ENCODE results near the gene ANXA2R. TPM values are rescaled to one million over a fixed set of nuclear protein-coding genes. Genes with fewer than 3 reads are reported as not detected.
A peak's percentile ranks its signal among the peaks of the same experiment; 100 is the strongest.

The ANXA2R gene
- total and polyA plus RNA-seq, 9 of the 15 experiments (the other 6 are each of a cell fraction or from before 2014, with no cell fraction given), result 2.1 to 4.8 (median 3.4) TPM

DNA sequence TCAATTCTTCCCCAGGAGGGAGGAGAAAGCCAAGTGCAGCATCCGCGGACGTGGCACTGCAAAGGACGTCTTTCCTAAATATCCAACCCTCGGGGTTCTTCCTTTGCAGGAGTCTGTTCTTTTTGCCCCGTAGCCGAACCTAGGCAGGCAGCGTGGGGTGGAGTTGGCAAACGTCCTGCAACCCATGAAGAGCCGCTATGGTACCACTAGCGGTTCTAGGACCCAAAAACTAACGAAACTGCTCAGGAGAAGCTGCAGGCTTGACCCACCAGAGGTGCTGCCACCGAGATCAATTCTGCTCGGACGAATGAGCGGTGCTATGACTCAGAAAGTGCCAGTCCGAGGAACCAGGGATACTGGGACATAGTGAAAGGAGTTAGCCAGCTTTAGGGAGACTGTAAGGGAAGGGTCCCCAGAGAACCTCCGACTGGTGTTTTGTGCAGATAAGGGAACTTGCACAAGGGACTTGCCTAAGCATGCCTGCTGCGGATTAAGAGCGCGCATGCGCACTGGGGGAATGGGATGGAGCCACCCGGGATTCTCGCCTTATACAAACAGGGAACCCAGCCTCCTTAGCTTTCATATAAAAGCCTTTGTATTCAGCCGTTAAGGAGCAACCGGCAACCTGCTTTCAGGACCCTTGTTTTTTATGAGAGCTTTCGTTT is 32.7 kb downstream of the ANXA2R start (continued):
- TF ChIP-seq, protein P1, sequence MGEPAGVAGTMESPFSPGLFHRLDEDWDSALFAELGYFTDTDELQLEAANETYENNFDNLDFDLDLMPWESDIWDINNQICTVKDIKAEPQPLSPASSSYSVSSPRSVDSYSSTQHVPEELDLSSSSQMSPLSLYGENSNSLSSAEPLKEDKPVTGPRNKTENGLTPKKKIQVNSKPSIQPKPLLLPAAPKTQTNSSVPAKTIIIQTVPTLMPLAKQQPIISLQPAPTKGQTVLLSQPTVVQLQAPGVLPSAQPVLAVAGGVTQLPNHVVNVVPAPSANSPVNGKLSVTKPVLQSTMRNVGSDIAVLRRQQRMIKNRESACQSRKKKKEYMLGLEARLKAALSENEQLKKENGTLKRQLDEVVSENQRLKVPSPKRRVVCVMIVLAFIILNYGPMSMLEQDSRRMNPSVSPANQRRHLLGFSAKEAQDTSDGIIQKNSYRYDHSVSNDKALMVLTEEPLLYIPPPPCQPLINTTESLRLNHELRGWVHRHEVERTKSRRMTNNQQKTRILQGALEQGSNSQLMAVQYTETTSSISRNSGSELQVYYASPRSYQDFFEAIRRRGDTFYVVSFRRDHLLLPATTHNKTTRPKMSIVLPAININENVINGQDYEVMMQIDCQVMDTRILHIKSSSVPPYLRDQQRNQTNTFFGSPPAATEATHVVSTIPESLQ (CRISPR knock-in tag; IDR thresholded peaks at IDR 0.05), result peak; percentile 69; the same call in 1 of the 2 replicates
- TF ChIP-seq MAFK (IDR thresholded peaks at IDR 0.05; ENCODE audit: low read length) (no peak; the same call in 1 of the 2 replicates), RBFOX2 (IDR thresholded peaks at IDR 0.05; ENCODE audit: low read depth, low read length) (no peak), ZC3H8 (IDR thresholded peaks at IDR 0.05) (no peak), KAT7 (CRISPR knock-in tag; IDR thresholded peaks at IDR 0.05; ENCODE audit: borderline replicate concordance) (no peak), ZNF696 (CRISPR knock-in tag; conservative IDR thresholded peaks at IDR 0.05) (no peak), ZSCAN29 (IDR thresholded peaks at IDR 0.05) (no peak), FOXA1 (IDR thresholded peaks at IDR 0.05; ENCODE audit: borderline replicate concordance) (no peak), BACH1 (tag; IDR thresholded peaks at IDR 0.05) (no peak), KAT2B (IDR thresholded peaks at IDR 0.05; ENCODE audit: low read depth, low read length) (no peak), KDM1A (IDR thresholded peaks at IDR 0.05) (no peak), TBL1XR1 (IDR thresholded peaks at IDR 0.05; ENCODE audit: low read length in 2 of 2) (peak in 1 of 2 experiments; percentile 67; a peak in 1 of 4 replicates), ZNF212 (CRISPR knock-in tag; IDR thresholded peaks at IDR 0.05) (no peak), ZNF766 (CRISPR knock-in tag; conservative IDR thresholded peaks at IDR 0.05) (no peak), ETV5 (CRISPR knock-in tag; IDR thresholded peaks at IDR 0.05; ENCODE audit: low read depth) (0 out of 2 replicates have a peak, but pooled peaks have one; percentile 64), ZBED1 (IDR thresholded peaks at IDR 0.05) (no peak), MYBL2 (IDR thresholded peaks at IDR 0.05; ENCODE audit: low read depth) (no peak), MYBL2 (CRISPR knock-in tag; IDR thresholded peaks at IDR 0.05; ENCODE audit: borderline replicate concordance) (no peak), HMG20A (CRISPR knock-in tag; conservative IDR thresholded peaks at IDR 0.05) (no peak)
- TF ChIP-seq, protein P2, sequence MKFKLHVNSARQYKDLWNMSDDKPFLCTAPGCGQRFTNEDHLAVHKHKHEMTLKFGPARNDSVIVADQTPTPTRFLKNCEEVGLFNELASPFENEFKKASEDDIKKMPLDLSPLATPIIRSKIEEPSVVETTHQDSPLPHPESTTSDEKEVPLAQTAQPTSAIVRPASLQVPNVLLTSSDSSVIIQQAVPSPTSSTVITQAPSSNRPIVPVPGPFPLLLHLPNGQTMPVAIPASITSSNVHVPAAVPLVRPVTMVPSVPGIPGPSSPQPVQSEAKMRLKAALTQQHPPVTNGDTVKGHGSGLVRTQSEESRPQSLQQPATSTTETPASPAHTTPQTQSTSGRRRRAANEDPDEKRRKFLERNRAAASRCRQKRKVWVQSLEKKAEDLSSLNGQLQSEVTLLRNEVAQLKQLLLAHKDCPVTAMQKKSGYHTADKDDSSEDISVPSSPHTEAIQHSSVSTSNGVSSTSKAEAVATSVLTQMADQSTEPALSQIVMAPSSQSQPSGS (CRISPR knock-in tag; IDR thresholded peaks at IDR 0.05), result no peak
- TF ChIP-seq, protein P3, sequence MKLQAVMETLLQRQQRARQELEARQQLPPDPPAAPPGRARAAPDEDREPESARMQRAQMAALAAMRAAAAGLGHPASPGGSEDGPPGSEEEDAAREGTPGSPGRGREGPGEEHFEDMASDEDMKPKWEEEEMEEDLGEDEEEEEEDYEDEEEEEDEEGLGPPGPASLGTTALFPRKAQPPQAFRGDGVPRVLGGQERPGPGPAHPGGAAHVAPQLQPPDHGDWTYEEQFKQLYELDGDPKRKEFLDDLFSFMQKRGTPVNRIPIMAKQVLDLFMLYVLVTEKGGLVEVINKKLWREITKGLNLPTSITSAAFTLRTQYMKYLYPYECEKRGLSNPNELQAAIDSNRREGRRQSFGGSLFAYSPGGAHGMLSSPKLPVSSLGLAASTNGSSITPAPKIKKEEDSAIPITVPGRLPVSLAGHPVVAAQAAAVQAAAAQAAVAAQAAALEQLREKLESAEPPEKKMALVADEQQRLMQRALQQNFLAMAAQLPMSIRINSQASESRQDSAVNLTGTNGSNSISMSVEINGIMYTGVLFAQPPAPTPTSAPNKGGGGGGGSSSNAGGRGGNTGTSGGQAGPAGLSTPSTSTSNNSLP (IDR thresholded peaks at IDR 0.05; ENCODE audit: borderline replicate concordance, low read depth, low read length), result no peak
- TF ChIP-seq, protein P4, sequence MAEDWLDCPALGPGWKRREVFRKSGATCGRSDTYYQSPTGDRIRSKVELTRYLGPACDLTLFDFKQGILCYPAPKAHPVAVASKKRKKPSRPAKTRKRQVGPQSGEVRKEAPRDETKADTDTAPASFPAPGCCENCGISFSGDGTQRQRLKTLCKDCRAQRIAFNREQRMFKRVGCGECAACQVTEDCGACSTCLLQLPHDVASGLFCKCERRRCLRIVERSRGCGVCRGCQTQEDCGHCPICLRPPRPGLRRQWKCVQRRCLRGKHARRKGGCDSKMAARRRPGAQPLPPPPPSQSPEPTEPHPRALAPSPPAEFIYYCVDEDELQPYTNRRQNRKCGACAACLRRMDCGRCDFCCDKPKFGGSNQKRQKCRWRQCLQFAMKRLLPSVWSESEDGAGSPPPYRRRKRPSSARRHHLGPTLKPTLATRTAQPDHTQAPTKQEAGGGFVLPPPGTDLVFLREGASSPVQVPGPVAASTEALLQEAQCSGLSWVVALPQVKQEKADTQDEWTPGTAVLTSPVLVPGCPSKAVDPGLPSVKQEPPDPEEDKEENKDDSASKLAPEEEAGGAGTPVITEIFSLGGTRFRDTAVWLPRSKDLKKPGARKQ (CRISPR knock-in tag; IDR thresholded peaks at IDR 0.05), result peak; percentile 65; the same call in 1 of the 2 replicates

All from K562 (cell line).